CD14-positive monocyte (primary cell): Measurements from ENCODE around the gene PLOD2. TPM values are rescaled to one million over a fixed set of nuclear protein-coding genes. Genes with fewer than 3 reads are reported as not detected.

Experiments used
- DNase-seq, 3 donors: peaks; one replicate each; pipeline ENCODE4 v3.0.0-alpha.2; 2011 to 2022
- H2AFZ ChIP-seq: 2 replicates; pipeline ENCODE4 v1.6.0; 2012; ENCODE audit warnings: mild to moderate bottlenecking, low read depth, low read length, inconsistent platforms; ENCODE audit not compliant: insufficient read depth, poor library complexity, severe bottlenecking
- H3K27ac ChIP-seq, 2 donors: 1 replicate in 1 of 2; 2 replicates in 1 of 2; pipeline ENCODE4 v1.5.1; 2012 to 2013; ENCODE audit warnings: low read length in 2 of 2, control low read depth in 1 of 2, inconsistent platforms in 1 of 2, low read depth in 1 of 2, mild to moderate bottlenecking in 1 of 2
- H3K27me3 ChIP-seq, 2 donors: one replicate each; pipeline versions ENCODE4 v1.6.0 to v1.6.1; 2011 to 2013; ENCODE audit warnings: low read length in 2 of 2; ENCODE audit not compliant: control insufficient read depth in 2 of 2, insufficient read depth in 2 of 2
- H3K36me3 ChIP-seq, 2 donors: replicated peaks in 1 of 2; 1 replicate in 1 of 2; 2 replicates in 1 of 2; pipeline versions ENCODE4 v1.5.1 to v1.6.1; 2012 to 2013; ENCODE audit warnings: low read length in 2 of 2, control low read depth in 1 of 2, inconsistent platforms in 1 of 2, mild to moderate bottlenecking in 1 of 2; ENCODE audit not compliant: insufficient read depth in 2 of 2, control insufficient read depth in 1 of 2
- H3K4me1 ChIP-seq, 2 donors: 1 replicate in 1 of 2; 2 replicates in 1 of 2; pipeline versions ENCODE4 v1.5.1 to v1.6.1; 2012 to 2013; ENCODE audit warnings: low read length in 2 of 2, control low read depth in 1 of 2, inconsistent platforms in 1 of 2, mild to moderate bottlenecking in 1 of 2, moderate library complexity in 1 of 2; ENCODE audit not compliant: insufficient read depth in 2 of 2, control insufficient read depth in 1 of 2
- H3K4me2 ChIP-seq: replicated peaks from 2 replicates; pipeline ENCODE3; 2012; ENCODE audit warnings: low read length, moderate library complexity, mild to moderate bottlenecking; ENCODE audit not compliant: poor library complexity, severe bottlenecking; ENCODE audit errors: extremely low read depth
- H3K4me3 ChIP-seq, 3 experiments: fragments of 200-600 bp in 1 of 3; sonication (generic) in 1 of 3; replicated peaks in 1 of 3; 1 replicate in 2 of 3; 2 replicates in 1 of 3; pipeline ENCODE4 v1.5.1; 2011 to 2013; ENCODE audit warnings: low read length in 3 of 3, mild to moderate bottlenecking in 3 of 3, control low read depth in 2 of 3, low read depth in 2 of 3, inconsistent platforms in 1 of 3, moderate library complexity in 1 of 3
- H3K79me2 ChIP-seq: 2 replicates; pipeline ENCODE4 v1.6.0; 2012; ENCODE audit warnings: mild to moderate bottlenecking, control low read depth, inconsistent platforms, low read length, moderate library complexity; ENCODE audit not compliant: insufficient read depth
- H3K9ac ChIP-seq: 2 replicates; pipeline ENCODE4 v1.6.0; 2017; ENCODE audit warnings: low read length, mild to moderate bottlenecking; ENCODE audit not compliant: insufficient read depth, poor library complexity, severe bottlenecking
- H3K9me3 ChIP-seq, 2 donors: replicated peaks in 1 of 2; 1 replicate in 1 of 2; 2 replicates in 1 of 2; pipeline versions ENCODE4 v1.5.1 to v1.6.1; 2012 to 2013; ENCODE audit warnings: low read length in 2 of 2, control low read depth in 1 of 2; ENCODE audit not compliant: control insufficient read depth in 1 of 2, insufficient read depth in 1 of 2
- H4K20me1 ChIP-seq: 2 replicates; pipeline ENCODE4 v1.6.0; 2012; ENCODE audit warnings: mild to moderate bottlenecking, low read length, control low read depth, moderate library complexity; ENCODE audit not compliant: insufficient read depth
- H3K27ac Mint-ChIP-seq, 7 donors: one replicate each; pipeline ENCODE4 v1.8.0; 2020; ENCODE audit warnings: mild to moderate bottlenecking in 7 of 7, mixed read lengths in 7 of 7, moderate library complexity in 6 of 7, inconsistent platforms in 2 of 7
- H3K27me3 Mint-ChIP-seq, 3 donors: one replicate each; pipeline ENCODE4 v1.8.0; 2021 to 2022; ENCODE audit warnings: low read depth in 3 of 3, mild to moderate bottlenecking in 3 of 3, mixed read lengths in 3 of 3, moderate library complexity in 3 of 3, inconsistent platforms in 1 of 3
- H3K36me3 Mint-ChIP-seq, 2 donors: one replicate each; pipeline ENCODE4 v1.8.0; 2020; ENCODE audit warnings: mixed read lengths in 2 of 2, inconsistent platforms in 1 of 2, mild to moderate bottlenecking in 1 of 2
- H3K4me1 Mint-ChIP-seq: one replicate; pipeline ENCODE4 v1.8.0; 2020; ENCODE audit warnings: mild to moderate bottlenecking, mixed read lengths
- H3K4me3 Mint-ChIP-seq, 2 donors: one replicate each; pipeline ENCODE4 v1.8.0; 2020; ENCODE audit warnings: mild to moderate bottlenecking in 2 of 2, mixed read lengths in 2 of 2, moderate library complexity in 1 of 2
- H3K9me3 Mint-ChIP-seq, 7 donors: one replicate each; pipeline ENCODE4 v1.8.0; 2020 to 2022; ENCODE audit warnings: mixed read lengths in 7 of 7, mild to moderate bottlenecking in 6 of 7, moderate library complexity in 6 of 7, inconsistent platforms in 2 of 7
- WGBS: methylation state at CpG from one replicate; pipeline ENCODE4 v1.1.5; 2013; ENCODE audit warnings: missing lambda C conversion rate; ENCODE audit not compliant: insufficient coverage; 5-methylcytosine and 5-hydroxymethylcytosine counted together
- intact Hi-C, 2 donors: fragments of 100-400 bp; cut with micrococcal nuclease; formaldehyde crosslinking; loops; one replicate each; pipeline versions ENCODE4 v1.15.0 to v1.15.1; 2023
- polyA plus RNA-seq, 3 donors: library from polyadenylated mRNA; depleted of rRNA in 1 of 3; unstranded in 2 of 3; stranded (reverse) in 1 of 3; fragments of 300-500 nt in 2 of 3; fragments of >200 nt in 1 of 3; fragmentation: Illumina TruSeq in 2 of 3; gene quantifications; 1 replicate in 2 of 3; 2 replicates in 1 of 3; pipeline ENCODE4 v1.2.3, GENCODE V29; 2012 to 2021
- TF ChIP-seq, protein P1 (sequence below): fragments of 200-600 bp; IDR thresholded peaks from one replicate; pipeline ENCODE4 v1.8.0; 2022; ENCODE audit warnings: antibody characterized with exemption, mild to moderate bottlenecking

The PLOD2 gene
- polyA plus RNA-seq, 3 donors: not detected

DNA sequence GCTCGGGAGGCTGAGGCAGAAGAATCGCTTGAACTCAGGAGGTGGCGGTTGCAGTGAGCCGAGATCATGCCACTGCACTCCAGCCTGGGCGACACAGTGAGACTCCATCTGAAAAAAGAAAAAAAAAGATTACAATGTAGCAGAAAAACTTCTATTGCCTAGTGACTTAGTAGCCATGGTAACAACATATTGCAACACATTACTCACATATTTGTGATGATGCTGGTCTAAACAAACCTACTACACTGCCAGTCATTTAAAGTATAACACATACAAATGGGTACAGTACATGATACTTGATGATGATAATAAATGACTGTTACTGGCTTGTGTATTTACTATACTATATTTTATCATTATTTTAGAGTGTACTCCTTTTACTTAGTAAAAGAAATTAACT lies 125.6 kb downstream of the PLOD2 start:
- Histone ChIP-seq H3K4me2 (no peak overlapping the region), H3K4me3 (no peak overlapping the region), H3K9me3 (no peaks in the 10 kb centered on the region), H3K36me3 (no peaks in the 10 kb centered on the region), H2AFZ (no peak overlapping the region), H4K20me1 (no peaks in the 10 kb centered on the region), H3K4me1 (no peaks in the 10 kb centered on the region), H3K79me2 (no peaks in the 10 kb centered on the region), H3K27ac (no peak overlapping the region), H3K27me3 (no peaks in the 10 kb centered on the region), H3K9ac (no peak overlapping the region)
- H3K27me3 Mint-ChIP-seq: peaks cover 0 to 3% (median 0%) of the 10 kb centered on the region in 3 donors
- no peak overlapping the region for H3K27ac Mint-ChIP-seq
- intact Hi-C loops: no loop called here
- no peak overlapping the region for H3K4me3 Mint-ChIP-seq
- TF ChIP-seq, protein P1, sequence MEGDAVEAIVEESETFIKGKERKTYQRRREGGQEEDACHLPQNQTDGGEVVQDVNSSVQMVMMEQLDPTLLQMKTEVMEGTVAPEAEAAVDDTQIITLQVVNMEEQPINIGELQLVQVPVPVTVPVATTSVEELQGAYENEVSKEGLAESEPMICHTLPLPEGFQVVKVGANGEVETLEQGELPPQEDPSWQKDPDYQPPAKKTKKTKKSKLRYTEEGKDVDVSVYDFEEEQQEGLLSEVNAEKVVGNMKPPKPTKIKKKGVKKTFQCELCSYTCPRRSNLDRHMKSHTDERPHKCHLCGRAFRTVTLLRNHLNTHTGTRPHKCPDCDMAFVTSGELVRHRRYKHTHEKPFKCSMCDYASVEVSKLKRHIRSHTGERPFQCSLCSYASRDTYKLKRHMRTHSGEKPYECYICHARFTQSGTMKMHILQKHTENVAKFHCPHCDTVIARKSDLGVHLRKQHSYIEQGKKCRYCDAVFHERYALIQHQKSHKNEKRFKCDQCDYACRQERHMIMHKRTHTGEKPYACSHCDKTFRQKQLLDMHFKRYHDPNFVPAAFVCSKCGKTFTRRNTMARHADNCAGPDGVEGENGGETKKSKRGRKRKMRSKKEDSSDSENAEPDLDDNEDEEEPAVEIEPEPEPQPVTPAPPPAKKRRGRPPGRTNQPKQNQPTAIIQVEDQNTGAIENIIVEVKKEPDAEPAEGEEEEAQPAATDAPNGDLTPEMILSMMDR: no peak
- no peaks in the 10 kb centered on the region for H3K4me1 Mint-ChIP-seq
- no peaks in the 10 kb centered on the region for H3K36me3 Mint-ChIP-seq
- DNase-seq: no peak
- H3K9me3 Mint-ChIP-seq: peaks cover 0 to 9% (median 1%) of the 10 kb centered on the region in 7 donors
- no CpG with 5 or more reads among the region's 5 CpGs for WGBS

DNA sequence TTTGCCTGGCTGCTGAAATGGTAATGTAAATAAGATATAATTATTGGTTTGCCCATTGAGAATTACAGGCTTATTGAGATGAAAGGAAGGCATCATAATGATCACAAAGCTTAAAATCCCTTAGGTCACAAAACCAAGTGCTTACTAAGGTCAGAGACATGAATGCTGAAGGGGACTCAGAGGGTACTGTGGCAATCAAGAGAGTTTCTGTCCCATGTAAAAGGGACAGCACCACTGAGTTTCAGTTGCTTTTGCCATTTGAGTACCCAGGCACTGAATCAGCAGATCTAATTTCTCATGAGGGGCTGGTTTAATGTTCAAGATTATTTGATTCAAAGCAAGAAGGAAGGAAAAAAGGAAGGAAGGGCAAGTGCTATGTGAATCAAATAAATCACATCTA lies 127.0 kb downstream of the PLOD2 start:
- TF ChIP-seq, protein P1: no peak
- intact Hi-C loops: no loop called here
- H3K4me3 ChIP-seq: no peak overlapping the region
- no peak overlapping the region for H3K9ac ChIP-seq
- Mint-ChIP-seq H3K27ac (no peak overlapping the region), H3K36me3 (no peaks in the 10 kb centered on the region), H3K27me3 (peaks cover 0 to 5% (median 0%) of the 10 kb centered on the region in 3 donors), H3K4me3 (no peak overlapping the region), H3K9me3 (peaks cover 0 to 11% (median 1%) of the 10 kb centered on the region in 7 donors), H3K4me1 (no peaks in the 10 kb centered on the region)
- no peaks in the 10 kb centered on the region for H3K36me3 ChIP-seq
- H3K27me3 ChIP-seq: no peaks in the 10 kb centered on the region
- no peak overlapping the region for H3K4me2 ChIP-seq
- no peaks in the 10 kb centered on the region for H3K79me2 ChIP-seq
- H3K27ac ChIP-seq: no peak overlapping the region
- no peak overlapping the region for H2AFZ ChIP-seq
- no peaks in the 10 kb centered on the region for H3K4me1 ChIP-seq
- H3K9me3 ChIP-seq: no peaks in the 10 kb centered on the region
- no peak for DNase-seq
- H4K20me1 ChIP-seq: no peaks in the 10 kb centered on the region
